OCI-LY1 (cell line): ENCODE measurements around the gene SNX5.

Experiments used
- H2AFZ ChIP-seq: fragments of 200-600 bp; sonication (generic), shearing (Covaris generic); 2 replicates; pipeline ENCODE4 v1.6.0; 2014; ENCODE audit warnings: antibody characterized with exemption, mild to moderate bottlenecking, low read length
- H3F3A ChIP-seq: fragments of 200-600 bp; sonication (generic), shearing (Covaris generic); 2 replicates; pipeline ENCODE4 v1.6.0; 2014; ENCODE audit warnings: mild to moderate bottlenecking, antibody characterized with exemption, low read length, moderate library complexity; ENCODE audit not compliant: insufficient read depth
- H3K27ac ChIP-seq: fragments of 200-600 bp; sonication (generic); 2 replicates; pipeline ENCODE4 v1.5.1; 2014; ENCODE audit warnings: low read length, mixed run types, mild to moderate bottlenecking, low read depth; ENCODE audit not compliant: poor library complexity, severe bottlenecking
- H3K27me3 ChIP-seq: fragments of 200-600 bp; sonication (generic); 2 replicates; pipeline ENCODE4 v1.6.0; 2014; ENCODE audit warnings: antibody characterized with exemption, mild to moderate bottlenecking, low read length, moderate library complexity; ENCODE audit not compliant: insufficient read depth
- H3K36me3 ChIP-seq: fragments of 200-600 bp; sonication (generic); 2 replicates; pipeline ENCODE4 v1.6.1; 2014; ENCODE audit warnings: mild to moderate bottlenecking, antibody characterized with exemption, low read length, moderate library complexity, mixed read lengths; ENCODE audit not compliant: insufficient read depth
- H3K4me1 ChIP-seq: fragments of 200-600 bp; sonication (generic); 2 replicates; pipeline ENCODE4 v1.5.1; 2014; ENCODE audit warnings: mild to moderate bottlenecking, low read length, moderate library complexity; ENCODE audit not compliant: insufficient read depth, severe bottlenecking
- H3K4me2 ChIP-seq: fragments of 200-600 bp; sonication (generic), shearing (Covaris generic); 2 replicates; pipeline ENCODE4 v1.6.1; 2014; ENCODE audit warnings: low read length
- H3K4me3 ChIP-seq: fragments of 200-600 bp; sonication (generic); 2 replicates; pipeline ENCODE4 v1.5.1; 2014; ENCODE audit warnings: low read length, low read depth, mild to moderate bottlenecking, mixed read lengths; ENCODE audit not compliant: poor library complexity, severe bottlenecking
- H3K79me2 ChIP-seq: fragments of 200-600 bp; shearing (Covaris generic); 2 replicates; pipeline ENCODE4 v1.6.1; 2016; ENCODE audit warnings: mixed run types, low read length, mixed read lengths; ENCODE audit not compliant: insufficient read depth
- H3K9ac ChIP-seq: fragments of 200-600 bp; sonication (generic), shearing (Covaris generic); 2 replicates; pipeline ENCODE4 v1.6.1; 2014; ENCODE audit warnings: mild to moderate bottlenecking, low read length, mixed read lengths
- H3K9me2 ChIP-seq: fragments of 200-600 bp; sonication (generic), shearing (Covaris generic); 2 replicates; pipeline ENCODE4 v1.6.1; 2014; ENCODE audit warnings: low read depth, mild to moderate bottlenecking, low read length, mixed read lengths
- H3K9me3 ChIP-seq: fragments of 200-600 bp; shearing (Covaris generic); 2 replicates; pipeline ENCODE4 v1.6.1; 2014; ENCODE audit warnings: low read length, mixed read lengths
- H4K20me1 ChIP-seq: fragments of 200-600 bp; sonication (generic), shearing (Covaris generic); 2 replicates; pipeline ENCODE4 v1.6.0; 2016; ENCODE audit warnings: mild to moderate bottlenecking, low read length; ENCODE audit not compliant: insufficient read depth
- CTCF ChIP-seq: fragments of 200-600 bp; sonication (generic), shearing (Covaris generic); IDR thresholded peaks from 2 replicates; pipeline ENCODE4 v1.5.1; 2017; ENCODE audit warnings: mild to moderate bottlenecking, antibody characterized with exemption, low read length, moderate library complexity, mixed read lengths
- EZH2 ChIP-seq: fragments of 200-600 bp; sonication (generic), shearing (Covaris generic); IDR thresholded peaks from 2 replicates; pipeline ENCODE4 v1.8.0; 2017; ENCODE audit warnings: borderline replicate concordance, mixed run types, mild to moderate bottlenecking, antibody characterized with exemption, low read length, moderate library complexity, mixed read lengths

The SNX5 gene

GRCh38 chr20:17935186-17935585 is 33.4 kb downstream of the SNX5 start:
- Histone ChIP-seq H3F3A (no peaks in the 10 kb centered on the region), H3K9me2 (no peaks in the 10 kb centered on the region), H3K9ac (no peak overlapping the region), H3K4me3 (no peak overlapping the region), H3K4me2 (no peak overlapping the region), H3K36me3 (peaks cover under 1% of the 10 kb centered on the region), H2AFZ (no peak overlapping the region), H3K27ac (no peak overlapping the region), H3K4me1 (no peaks in the 10 kb centered on the region), H3K9me3 (no peaks in the 10 kb centered on the region), H3K27me3 (no peaks in the 10 kb centered on the region), H3K79me2 (no peaks in the 10 kb centered on the region), H4K20me1 (no peaks in the 10 kb centered on the region)
- no peak for TF ChIP-seq CTCF
- no peak for TF ChIP-seq EZH2

- Histone ChIP-seq H3K27ac (no peak overlapping the region), H3K4me1 (no peaks in the 10 kb centered on the region), H3F3A (no peaks in the 10 kb centered on the region), H3K4me3 (no peak overlapping the region), H3K36me3 (no peaks in the 10 kb centered on the region; the same call in 1 of the 2 replicates), H3K9ac (no peak overlapping the region), H3K4me2 (no peak overlapping the region), H3K9me2 (no peaks in the 10 kb centered on the region), H3K79me2 (no peaks in the 10 kb centered on the region), H3K9me3 (no peaks in the 10 kb centered on the region), H2AFZ (no peak overlapping the region), H3K27me3 (no peaks in the 10 kb centered on the region), H4K20me1 (no peaks in the 10 kb centered on the region)
- TF ChIP-seq EZH2 (no peak), CTCF (no peak)
Measured at GRCh38 chr20:17934141-17934862, 34.3 kb downstream of the SNX5 start.

- TF ChIP-seq EZH2 = no peak
- no peak for TF ChIP-seq CTCF
- H3K9me3 ChIP-seq = no peaks in the 10 kb centered on the region
- no peak overlapping the region for H2AFZ ChIP-seq
- no peaks in the 10 kb centered on the region; the same call in 1 of the 2 replicates for H3K36me3 ChIP-seq
- H3K27ac ChIP-seq = no peak overlapping the region
- no peaks in the 10 kb centered on the region for H3K4me1 ChIP-seq
- no peak overlapping the region for H3K4me3 ChIP-seq
- H3K79me2 ChIP-seq = no peaks in the 10 kb centered on the region
- H3K4me2 ChIP-seq = no peak overlapping the region
- no peaks in the 10 kb centered on the region for H3F3A ChIP-seq
- no peaks in the 10 kb centered on the region for H3K9me2 ChIP-seq
- H3K27me3 ChIP-seq = no peaks in the 10 kb centered on the region
- H4K20me1 ChIP-seq = no peaks in the 10 kb centered on the region
- no peak overlapping the region for H3K9ac ChIP-seq
Measured at GRCh38 chr20:17933711-17934110, 34.9 kb downstream of the SNX5 start.
